ENCODE results near the gene DDX3X.
"Not testable (repeated sequence)": the region's sequence is repeated elsewhere in the genome, so short reads cannot be mapped to it uniquely, and the experiment has no call there.

Gene DDX3X

DNA sequence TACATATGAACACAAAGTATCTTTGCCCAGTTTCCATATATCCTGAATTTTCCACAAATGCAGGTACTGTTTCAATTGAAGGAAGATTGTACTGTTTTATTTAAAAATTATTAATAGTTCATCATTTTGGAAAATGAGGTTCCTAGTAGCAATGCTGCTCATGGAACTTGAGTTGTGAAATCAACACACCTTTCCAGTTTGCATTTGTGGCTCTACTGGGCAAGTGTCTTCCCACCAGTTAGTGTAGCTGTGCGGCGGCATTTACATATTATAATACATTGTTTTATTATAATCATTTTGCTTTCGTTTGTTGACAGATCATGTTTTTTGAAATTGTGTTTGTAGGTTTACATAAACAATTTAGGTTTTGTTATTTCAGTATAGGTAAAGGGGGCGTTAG, 2.0 kb upstream of the DDX3X start:
- DNase-seq, result no peak

DNA sequence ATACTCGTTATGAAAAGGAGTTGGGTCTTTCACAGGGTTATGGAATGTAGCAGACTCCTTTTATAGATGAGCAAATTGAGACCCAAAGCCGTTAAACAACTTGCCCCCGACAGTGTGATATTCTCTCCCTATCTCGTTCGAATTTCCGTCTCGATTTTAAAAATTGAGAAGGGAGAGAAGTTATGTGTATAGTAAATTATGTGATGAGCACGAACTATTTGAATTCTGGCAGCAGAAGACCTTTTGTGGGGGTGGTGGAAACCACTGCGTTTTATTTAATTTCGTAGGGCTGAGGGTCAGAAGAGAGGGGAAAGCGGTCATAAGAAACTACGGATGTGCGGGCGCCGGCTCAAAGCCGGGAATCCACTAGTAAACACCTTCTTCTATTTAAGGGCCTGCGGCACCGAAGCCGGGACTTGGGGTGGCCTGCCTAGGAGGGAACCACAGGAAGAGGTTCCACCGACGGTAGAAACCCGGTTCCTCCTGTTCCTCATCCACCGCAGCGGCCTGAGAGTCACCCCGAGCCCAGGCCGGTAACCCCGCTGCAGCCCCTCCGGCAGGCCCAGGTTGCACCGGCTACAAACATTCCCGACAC, 1.5 kb upstream of the DDX3X start:
- DNase-seq, result no peak

DNA sequence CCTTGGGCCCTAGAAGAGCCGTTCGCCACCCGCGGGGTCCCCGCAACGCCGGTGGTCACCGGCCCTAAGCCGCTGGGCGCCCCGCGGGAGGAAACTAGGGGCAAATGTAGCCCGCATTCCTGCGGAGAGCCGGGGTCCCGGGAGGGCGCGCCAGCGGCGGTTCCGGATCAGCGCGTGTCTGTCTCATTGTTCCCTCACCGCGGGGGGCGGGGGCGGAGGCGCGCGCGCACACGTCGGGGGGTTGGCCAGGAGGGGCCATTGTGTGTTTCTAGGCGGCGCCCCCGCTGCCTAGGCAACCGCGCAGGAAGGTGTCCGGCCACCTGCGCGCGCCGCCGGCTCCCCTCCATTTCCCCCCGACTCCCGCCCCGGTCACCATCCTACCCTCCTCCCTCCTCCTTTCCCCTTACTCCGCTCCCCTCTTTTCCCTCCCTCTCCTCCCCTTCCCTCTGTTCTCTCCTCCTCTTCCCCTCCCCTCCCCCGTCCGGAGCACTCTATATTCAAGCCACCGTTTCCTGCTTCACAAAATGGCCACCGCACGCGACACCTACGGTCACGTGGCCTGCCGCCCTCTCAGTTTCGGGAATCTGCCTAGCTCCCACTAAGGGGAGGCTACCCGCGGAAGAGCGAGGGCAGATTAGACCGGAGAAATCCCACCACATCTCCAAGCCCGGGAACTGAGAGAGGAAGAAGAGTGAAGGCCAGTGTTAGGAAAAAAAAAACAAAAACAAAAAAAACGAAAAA, 789 bp upstream of the DDX3X start:
- peak; percentile 86 to 93 for DNase-seq

DNA sequence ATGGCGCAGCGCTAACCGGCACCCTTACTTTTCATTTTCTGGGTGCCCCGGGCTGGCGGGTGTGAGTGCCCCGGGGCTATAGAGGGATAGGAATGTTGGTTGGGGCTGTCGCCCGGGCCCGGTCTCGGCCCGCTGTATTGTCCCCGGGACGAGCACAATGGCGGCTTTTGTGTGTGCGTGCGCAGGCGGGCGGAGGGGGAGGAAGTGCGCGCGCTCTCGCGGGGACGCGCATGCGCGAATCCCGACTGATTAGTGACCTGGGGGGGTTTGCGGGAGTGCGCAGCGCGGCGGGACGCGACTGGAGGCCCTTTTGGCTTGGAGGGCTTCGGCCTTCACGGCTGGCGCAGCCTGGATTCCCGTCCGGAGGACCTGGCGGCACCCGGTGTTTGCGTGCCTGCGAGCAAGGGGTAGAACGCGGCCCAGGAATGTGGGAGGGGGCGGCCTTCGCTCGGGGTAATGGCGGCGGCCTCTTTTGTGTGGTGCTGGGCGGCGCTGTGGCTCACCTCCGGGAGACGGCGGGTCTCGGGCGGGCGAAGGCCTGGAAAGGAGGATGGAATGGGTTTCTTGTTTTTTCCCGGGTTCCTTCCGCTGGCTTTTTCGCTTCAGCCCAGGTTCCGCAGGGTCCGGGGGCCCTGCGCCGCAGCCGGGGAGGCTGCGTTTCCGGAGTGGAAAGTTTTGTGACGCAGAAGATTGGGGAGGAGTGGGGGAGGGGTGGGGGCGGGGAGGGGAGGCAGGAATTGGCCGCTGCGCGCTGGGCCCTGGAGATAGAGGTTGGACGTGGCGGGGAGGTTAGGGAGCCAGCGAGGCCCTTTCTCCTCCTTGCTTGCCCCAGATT, 618 bp downstream of the DDX3X start:
- DNase-seq, result peak; percentile 79 to 89

DNA sequence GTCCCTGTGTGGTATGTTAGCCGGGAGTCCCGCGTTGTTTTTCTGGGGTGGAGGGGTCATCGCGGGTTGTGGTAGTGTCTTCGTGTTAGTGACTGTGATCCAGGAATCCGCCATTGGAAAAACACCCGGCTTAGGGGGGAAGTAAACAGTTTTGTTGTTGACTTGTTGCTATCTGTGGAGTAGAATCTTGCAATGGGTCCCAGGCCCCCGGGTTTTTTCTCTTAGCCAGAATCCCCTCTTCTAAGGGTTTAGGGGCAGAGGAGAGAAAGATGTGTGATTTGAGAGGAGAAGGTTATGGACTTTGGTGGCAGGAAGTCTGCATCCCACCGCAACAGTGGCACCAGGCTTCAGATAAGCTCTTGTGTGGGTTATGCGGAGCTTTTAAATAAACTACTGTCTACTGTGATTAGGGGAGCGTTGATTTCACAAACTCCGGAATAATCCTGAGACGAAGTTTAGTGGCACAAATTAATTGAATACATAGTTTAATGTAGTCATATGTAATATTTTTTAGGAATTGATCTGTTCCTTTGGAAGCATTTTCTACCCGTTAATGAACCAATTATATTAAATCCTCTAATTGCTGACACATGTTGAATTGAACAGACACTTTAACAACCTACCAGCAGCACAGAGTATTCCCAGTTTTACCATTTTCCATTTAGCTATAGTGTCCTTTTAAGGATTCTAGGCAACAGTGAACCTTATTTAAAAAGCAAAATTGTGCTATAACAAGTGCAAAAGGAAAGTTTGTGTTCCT, 1.4 kb downstream of the DDX3X start:
- no peak for DNase-seq

DNA sequence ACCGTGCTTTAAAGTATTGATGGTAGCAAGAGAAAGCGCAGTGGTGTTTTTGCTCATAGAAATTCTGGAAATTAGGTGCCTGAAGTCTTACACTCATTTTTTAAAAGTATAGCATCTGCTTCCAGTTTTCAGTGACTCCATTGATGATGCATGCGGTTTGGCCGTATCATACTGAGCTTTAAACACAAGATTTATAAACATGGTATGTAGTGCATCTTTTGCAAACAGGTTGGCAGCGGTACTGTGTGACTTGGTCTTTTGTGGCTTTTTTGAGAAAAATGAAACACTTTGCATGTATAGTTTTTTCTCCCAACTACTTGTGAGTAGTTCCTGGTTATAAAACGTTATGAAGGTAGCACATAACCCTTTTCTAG, 2.0 kb downstream of the DDX3X start:
- DNase-seq, result no peak

DNA sequence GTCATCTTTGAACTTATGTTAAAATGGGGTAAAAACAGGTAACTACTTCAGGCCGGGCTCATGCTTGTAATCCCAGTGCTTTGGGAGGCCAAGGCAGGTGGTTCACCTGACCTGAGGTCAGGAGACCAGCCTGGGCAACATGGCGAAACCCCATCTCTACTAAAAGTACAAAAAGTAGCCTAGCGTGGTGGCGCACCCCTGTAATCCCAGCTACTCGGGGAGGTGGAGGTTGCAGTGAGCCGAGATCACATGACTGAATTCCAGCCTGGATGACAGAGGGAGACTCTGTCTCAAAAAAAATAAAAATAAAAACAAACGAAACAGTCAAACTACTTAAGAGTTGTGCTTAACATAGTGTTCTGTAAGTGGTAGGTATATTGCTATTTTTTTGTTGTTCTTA, 2.5 kb downstream of the DDX3X start:
- DNase-seq, result no peak

DNA sequence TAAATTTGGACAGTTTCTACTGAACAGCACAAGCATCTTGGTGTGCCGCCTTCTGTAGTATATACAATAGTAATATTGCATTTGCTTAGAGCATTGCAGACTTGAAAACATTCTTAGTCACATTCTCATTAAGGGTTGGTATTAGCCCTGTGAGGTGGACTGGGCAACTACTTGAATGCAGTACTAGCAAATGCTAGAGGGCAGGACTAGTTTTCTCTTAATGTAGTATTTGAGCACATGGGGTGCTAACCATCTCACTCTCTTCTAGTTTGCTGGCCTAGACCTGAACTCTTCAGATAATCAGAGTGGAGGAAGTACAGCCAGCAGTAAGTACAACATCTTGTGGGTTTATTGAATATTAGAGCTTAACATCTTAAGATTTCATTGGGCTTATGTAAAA, 3.2 kb downstream of the DDX3X start:
- DNase-seq, result no peak

DNA sequence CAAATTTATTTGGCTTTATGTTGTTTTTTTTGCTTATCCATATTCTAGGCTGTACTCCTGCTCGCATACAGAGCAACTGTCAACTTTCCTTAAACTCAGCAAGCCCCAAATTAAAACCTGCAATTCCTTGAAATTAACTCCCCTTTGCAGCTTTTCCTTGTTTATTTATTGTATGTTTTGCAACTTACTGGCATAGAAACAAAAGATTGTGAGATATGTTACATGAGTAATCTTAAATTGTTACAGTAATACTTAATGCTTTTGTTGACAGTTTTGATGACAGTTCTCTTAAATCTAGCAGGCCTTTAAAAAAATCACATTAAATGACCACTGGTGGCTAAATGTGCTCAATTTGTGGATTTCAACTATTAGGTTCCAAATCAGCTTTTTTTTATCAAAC, 4.5 kb downstream of the DDX3X start:
- DNase-seq, result no peak

DNA sequence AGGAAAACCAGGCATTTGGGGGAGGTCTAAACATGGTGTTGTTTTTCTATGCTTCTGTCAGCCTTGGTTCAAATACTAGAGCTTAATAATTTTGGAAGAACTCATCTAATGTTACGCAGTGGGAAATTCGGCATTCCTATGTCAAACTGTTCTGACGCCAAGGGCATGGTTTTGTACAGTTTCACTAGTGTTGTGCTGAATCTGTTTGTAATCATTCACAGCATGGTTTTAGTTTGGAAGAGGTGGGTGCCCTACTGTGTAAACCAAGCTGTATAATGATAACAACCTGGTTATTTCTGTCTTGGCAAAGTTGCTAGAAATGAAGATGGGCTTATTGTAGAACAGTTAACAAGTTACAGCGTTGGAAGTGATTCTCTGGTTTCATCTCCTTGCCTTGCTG, 5.2 kb downstream of the DDX3X start:
- no peak for DNase-seq

DNA sequence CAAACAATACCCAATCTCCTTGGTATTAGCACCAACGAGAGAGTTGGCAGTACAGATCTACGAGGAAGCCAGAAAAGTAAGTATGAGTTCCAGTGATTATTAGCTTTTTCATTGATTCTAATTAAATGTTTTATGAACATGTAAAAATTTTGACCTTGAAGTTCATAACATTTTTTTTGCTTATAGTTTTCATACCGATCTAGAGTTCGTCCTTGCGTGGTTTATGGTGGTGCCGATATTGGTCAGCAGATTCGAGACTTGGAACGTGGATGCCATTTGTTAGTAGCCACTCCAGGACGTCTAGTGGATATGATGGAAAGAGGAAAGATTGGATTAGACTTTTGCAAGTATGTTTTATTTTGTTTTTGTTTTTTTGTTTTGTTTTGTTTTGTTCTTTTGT, 10.1 kb downstream of the DDX3X start:
- DNase-seq, result no peak

DNA sequence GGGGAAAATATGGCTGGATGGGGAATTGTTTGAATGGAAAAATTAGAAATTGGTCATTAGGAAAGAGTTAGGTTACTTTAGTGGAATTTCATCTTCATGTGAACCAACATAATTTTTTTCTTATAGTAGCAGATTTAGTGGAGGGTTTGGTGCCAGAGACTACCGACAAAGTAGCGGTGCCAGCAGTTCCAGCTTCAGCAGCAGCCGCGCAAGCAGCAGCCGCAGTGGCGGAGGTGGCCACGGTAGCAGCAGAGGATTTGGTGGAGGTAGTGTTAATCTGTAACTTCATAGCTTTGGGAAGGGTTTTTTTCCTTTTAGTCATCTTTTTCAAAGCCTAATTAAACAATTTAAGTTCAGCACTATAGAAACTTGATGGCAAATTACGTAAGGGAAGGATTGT, 13.2 kb downstream of the DDX3X start:
- no peak for DNase-seq

DNA sequence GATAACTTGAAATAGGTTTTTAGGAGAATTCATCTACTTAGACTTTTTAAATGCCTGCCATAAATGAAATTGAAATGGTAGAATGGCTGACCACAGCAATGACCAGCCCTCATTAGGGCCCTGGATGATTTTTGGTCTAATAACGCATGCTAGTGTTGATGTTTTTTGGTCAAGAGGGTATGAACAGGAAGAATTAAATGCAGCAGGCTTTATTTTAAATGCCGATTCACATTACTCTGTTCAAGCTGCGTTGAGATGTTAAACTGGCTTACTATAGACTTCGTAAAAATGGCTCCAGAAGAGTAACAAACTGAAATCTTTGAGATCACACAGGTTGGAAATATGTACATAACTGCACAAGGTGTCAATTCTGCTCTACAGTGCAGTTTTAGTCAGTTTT, 14.6 kb downstream of the DDX3X start:
- no peak for DNase-seq

DNA sequence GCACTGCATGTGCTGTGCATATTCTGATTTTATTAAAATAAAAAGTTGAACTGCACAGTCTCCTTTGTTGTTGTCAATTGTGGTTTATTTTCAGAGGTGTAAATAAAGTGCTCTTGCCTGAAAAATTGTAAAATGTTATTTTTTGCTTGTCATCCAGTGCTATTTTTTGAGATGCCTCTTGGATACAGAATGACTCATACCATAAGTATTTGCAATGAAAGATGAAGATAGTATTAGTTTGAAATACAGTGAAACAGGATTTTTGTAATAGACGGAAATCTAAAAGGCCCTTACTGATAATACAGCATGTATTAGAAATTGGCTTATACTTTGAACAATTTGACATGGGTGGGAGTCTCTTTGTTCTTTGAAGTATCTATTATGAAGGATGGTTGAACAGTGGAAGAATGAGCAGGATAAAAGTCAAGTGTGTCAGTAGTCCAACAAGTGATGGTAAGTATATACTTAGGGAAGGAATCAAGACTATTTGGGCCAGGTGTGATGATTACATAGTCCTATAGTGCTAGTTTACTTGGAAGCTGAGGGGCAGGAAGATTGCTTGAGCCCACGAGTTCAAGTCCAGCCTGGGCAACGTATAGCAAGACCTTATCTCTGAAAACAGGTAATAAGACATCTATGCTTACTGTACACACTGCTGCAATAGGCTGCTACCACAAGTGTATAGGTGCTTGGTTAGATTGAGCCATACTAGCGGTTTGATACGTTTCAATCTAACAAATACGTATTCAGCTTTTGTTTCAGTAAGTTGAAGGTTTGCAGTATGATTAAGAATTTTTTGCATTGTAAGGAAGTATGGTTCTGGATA, 16.4 kb downstream of the DDX3X start:
- DNase-seq, result no peak

DNA sequence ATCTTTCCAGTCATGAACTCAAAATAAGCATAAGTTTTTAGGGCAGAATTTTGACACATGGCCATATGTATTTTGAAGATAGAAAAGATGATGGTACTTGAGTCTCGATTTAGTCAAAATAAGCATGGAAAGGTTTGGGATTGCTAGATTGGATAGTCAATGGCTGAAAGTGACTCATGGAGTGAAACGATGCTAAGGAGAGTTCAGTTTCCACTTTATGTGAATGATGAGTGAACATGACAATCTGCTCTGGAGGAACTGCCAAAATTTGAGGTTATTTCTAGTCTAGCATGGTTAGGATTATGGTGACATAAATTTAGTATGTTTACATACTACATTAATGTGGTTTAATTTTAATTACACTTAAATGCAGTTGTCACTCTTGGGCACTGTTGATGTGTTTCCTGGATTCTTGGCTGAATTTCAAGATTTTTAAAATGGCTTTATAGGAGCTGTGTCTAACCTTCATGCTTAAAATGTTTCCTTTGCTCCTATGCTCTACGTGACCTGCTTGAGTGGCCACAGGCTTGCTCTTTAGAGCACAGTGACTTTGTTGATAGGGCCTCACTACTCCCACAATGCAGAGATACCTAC, 17.1 kb downstream of the DDX3X start:
- no peak for DNase-seq

DNA sequence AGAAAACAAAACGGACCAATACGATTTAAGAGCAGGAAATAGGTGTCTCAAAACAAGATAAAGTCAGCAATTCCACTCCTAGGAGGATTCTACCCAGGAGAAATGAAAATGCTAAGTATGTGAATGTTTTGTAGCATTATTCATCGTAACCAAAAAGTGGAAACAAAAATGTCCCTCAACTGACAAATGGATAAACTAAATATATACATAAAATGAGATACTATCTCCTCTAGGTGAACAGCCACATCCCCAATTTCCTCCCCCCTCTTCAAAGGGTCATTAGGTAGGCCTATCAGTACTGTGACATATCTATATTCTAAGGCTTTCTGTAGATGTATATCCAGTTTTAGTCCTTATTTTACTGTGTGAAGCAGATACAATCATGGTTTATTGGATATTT, 18.0 kb downstream of the DDX3X start:
- DNase-seq, result no peak

DNA sequence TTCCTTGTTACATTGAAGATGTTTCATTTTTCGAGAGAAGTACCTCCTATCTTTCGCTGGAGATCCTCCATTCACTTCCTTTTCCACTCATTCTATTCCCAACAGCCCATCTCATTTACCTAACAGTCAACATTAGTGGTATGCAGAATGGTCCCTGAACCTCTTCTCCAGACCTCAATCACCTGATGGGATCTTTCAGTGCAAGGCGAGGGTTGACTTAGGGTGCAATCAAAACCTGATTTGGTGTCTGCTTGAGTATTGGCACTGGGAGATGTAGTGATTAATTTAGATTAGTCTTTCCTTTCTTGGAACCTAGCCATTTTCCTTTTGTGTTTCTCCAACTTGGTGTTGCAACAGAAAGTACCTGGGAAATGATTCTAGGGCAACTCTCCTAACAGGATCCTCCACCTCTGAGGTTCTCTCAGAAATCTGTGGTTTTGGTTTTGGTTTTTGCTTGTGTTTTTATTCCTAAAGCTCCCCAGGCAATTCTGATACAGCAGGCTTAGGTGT, 18.4 kb downstream of the DDX3X start:
- peak in 1 of 2 donors; percentile 51 for DNase-seq

DNA sequence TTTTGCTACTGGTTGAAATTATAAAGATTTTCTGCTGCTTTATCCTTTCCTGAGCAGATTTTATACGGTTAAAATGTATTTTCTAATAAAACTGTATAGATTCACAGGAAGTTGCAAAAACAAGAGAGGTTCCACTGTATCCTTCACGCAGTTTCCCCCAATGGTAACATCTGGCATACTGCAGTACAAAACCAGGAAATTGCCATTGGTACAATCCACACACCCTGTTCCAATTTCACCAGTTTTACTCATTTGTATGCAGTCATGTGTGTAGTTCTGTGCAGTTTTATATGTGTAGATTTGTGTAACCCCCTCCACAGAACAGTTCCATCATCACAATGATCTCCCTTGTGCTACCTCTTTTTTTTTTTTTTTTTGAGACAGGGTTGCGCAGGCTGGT, 20.0 kb downstream of the DDX3X start:
- DNase-seq, result no peak

DNA sequence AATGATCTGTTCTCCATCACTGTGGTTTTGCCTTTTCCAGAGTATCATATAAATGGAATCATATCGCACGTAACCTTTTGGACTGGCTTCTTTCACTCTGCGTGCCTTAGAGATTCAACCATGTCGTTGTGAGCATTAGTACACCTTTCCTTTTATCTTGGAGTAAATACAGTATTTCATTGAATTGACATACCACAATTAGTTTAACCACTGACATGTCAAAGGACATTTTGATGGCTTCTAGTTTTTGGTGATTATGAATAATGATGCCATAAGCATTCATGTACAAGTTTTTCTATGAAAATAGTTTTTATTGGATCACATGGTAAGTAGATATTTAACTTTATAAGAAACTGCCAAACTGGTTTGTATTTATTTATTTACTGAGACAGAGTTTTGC, 35.2 kb downstream of the DDX3X start:
- DNase-seq, result no peak

DNA sequence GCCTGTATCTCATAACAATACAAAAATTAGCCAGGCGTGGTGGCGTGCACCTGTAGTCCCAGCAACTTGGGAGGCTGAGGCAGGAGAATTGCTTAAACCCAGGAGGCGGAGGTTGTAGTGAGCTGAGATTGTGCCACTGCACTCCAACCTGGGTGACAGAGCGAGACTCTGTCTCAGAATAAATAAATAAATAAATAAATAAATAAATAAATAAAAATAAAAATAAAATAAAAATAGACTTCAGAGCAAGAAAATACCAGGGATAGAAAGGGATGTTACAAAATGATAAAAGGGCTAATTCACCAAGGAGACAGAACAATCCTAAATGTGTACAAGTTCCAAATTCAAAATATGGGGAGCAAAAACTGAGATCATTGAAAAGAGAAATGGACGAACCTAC, 37.6 kb downstream of the DDX3X start:
- DNase-seq, result not testable (repeated sequence)

DNA sequence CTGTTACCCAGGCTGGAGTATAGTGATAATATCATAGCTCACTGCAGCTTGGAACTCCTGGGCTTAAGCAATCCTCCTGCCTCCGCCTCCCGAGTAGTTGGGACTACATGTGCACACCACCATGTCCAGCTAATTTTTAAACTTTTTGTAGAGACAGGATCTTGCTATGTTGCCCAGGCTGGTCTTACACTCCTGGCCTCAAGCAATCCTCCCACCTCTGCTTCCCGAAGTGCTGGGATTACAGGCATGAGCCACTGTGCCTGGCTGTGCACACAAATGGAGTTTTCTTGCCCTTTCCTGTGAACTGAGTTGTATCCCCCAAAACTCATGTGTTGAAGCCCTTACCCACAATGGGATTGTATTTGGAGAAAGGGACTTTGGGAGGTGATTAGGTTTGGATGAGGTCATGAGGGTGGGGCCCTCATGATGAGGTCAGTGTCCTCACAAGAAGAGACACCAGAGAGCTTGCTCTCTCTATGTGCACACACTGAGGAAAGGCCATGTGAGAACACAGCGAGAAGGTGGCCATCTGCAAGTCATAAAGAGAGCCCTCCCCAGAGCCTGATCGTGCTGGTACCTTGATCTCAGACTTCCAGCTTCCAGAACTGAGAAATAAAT, 40.1 kb downstream of the DDX3X start:
- no peak for DNase-seq
